HPDE6-E6E7 (cell line): ENCODE measurements around the gene CDX2.
"Not testable (repeated sequence)": the region's sequence is repeated elsewhere in the genome, so short reads cannot be mapped to it uniquely, and the experiment has no call there.

Experiments used
- DNase-seq: peaks from one replicate; pipeline ENCODE4 v3.0.0; 2011; ENCODE audit warnings: missing footprints; ENCODE audit errors: extremely low spot score

CDX2 gene

DNA sequence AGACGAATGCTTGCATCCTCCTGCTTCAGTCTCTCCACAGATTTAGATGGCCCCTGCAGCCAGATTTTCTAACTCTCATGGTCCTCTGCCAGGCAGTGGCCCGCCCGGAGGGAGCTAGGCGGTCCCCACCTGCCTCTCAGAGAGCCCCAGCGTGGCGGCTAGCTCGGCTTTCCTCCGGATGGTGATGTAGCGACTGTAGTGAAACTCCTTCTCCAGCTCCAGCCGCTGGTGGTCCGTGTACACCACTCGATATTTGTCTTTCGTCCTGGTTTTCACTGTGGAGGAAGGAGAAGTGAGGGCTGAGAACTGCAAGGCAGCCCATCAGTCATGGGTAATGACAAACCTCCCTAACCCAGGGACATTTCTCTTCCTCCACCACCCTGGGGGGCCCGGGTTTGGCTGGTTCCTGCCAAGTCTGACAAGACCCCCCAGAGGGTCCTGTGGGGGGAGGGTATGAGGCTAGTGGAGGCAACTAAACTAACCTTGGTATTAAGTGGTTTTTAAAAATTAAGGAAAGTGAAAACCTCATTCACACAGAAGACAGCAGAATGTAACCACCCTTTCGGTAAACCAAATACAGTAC, 4.3 kb downstream of the CDX2 start:
- no peak for DNase-seq

GRCh38 chr13:27964206-27964605, 4.9 kb downstream of the CDX2 start:
- not testable (repeated sequence) for DNase-seq

GRCh38 chr13:27963491-27963890, 5.6 kb downstream of the CDX2 start:
- no peak for DNase-seq

- no peak for DNase-seq
These were observed 6.1 kb downstream of the CDX2 start for GRCh38 chr13:27962982-27963381.

GRCh38 chr13:27962128-27962841, 6.8 kb downstream of the CDX2 start:
- no peak for DNase-seq

GRCh38 chr13:27961227-27962085, 7.7 kb downstream of the CDX2 start:
- DNase-seq: no peak

- no peak for DNase-seq
These were observed 8.5 kb downstream of the CDX2 start for GRCh38 chr13:27960362-27961226.

DNA sequence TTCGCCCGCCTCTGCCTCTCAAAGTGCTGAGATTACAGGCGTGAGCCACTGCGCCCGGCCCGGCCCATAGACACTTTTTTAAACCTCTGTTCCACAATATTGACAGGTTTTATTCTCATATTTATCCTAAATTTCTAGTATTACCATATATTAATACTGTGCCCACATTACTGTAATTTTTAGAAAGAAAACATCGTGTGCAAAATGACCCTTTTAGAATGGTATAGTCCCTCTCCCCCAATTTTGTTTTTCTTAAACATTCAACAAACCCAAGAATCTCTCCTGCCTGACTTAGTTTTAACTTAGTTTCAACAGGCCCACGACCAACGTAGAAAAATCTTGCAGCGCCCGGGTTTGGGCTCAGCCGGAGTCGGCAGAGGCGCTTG, 9.1 kb downstream of the CDX2 start:
- DNase-seq: no peak

- DNase-seq: no peak
These were observed 12.4 kb downstream of the CDX2 start for GRCh38 chr13:27956576-27957300.

DNA sequence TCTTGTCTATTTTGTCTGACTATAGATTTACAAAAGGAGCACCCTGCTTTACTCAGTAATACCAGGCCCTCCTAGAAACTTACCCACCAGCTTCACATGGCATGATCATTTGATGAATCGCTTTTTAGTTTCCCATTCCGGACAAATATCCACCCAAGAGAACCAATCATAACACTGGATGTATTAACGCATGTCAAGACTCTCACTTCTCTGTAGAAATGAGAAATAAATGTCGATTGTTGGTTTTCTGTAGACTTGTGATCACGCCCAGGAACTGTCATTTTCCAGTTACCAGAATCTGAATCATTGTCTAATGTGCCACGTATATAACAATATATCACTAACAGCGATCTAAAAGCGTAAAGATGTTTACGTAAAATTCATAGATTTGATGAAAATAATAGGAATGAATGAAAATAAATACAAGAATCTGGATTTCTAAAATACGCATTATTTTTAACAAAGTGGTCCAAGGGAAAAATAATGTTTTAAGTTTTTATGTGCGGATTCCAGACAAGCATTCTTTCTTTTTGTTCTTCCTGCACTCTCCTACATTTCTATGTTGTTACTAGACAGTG, 14.0 kb downstream of the CDX2 start:
- no peak for DNase-seq

DNA sequence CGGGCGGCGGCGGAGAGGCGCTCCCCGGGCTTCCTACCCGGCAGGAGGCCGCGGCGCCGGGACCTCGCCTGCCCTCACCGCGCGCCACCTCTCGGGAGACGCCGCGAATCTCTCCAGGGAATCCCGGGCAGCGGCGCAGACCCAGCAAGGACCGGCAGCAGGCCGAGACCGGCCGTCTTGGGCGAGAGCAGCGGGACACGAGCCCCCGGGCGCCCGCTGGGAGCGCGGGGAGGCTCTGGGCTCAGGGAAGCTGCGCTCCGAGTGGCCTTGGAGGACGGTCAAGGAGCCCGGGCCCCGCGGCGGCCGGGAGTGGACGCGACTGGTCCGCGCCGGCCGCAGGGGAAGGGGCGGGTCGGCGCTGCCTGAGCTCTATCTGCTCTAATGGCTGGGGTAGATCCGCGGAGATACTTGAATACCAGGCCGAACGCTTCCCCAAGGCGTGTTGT, 14.7 kb downstream of the CDX2 start:
- DNase-seq: no peak

GRCh38 chr13:27953676-27954405, 15.3 kb downstream of the CDX2 start:
- peak; percentile 34 for DNase-seq

GRCh38 chr13:27952876-27953675, 16.0 kb downstream of the CDX2 start:
- no peak for DNase-seq

GRCh38 chr13:27942972-27943371, 26.1 kb downstream of the CDX2 start:
- no peak for DNase-seq

- no peak for DNase-seq
These were observed 35.4 kb downstream of the CDX2 start for GRCh38 chr13:27933580-27934328.

DNA sequence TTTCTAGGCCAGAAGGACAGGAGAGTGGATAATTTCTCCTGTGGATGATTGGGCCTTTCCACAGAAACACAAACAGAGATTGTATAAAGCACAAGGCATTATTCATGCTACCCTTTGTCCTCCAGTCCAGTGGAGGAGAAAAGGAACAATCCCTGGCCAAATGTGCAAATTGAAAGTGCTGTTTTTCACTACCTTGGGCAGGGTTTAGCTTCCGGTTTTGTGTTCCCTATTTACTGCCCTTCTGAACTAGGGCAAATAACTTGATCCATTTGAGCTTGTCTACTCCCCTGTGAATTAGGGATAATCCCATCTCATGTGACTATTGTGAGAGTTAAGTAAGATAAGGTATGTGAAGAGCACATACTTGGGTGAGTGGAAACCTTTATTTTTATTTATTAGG, 36.0 kb downstream of the CDX2 start:
- DNase-seq: no peak

- no peak for DNase-seq
These were observed 39.2 kb downstream of the CDX2 start for GRCh38 chr13:27929868-27930267.
